ENCODE measurements around the gene DDIT3.

DNA sequence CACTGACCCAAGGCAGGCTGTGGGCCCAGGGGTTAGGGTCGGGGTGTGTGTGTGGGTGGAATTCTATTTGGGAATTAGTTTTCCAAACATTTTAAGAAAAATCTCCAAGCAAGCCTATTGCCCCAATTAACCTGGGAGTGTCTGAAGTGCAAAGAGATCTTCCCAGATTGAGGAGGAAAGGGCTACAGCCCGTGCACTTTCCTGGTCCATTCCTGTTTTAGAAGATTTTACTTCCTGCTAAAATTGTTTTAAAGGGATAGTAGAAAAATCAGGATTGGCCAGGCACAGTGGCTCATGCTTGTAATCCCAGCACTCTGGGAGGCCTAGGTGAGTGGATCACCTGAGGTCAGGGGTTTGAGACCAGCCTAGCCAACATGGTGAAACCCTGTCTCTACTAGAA is 21.4 kb upstream of the DDIT3 start:
- TF ChIP-seq, protein P1, sequence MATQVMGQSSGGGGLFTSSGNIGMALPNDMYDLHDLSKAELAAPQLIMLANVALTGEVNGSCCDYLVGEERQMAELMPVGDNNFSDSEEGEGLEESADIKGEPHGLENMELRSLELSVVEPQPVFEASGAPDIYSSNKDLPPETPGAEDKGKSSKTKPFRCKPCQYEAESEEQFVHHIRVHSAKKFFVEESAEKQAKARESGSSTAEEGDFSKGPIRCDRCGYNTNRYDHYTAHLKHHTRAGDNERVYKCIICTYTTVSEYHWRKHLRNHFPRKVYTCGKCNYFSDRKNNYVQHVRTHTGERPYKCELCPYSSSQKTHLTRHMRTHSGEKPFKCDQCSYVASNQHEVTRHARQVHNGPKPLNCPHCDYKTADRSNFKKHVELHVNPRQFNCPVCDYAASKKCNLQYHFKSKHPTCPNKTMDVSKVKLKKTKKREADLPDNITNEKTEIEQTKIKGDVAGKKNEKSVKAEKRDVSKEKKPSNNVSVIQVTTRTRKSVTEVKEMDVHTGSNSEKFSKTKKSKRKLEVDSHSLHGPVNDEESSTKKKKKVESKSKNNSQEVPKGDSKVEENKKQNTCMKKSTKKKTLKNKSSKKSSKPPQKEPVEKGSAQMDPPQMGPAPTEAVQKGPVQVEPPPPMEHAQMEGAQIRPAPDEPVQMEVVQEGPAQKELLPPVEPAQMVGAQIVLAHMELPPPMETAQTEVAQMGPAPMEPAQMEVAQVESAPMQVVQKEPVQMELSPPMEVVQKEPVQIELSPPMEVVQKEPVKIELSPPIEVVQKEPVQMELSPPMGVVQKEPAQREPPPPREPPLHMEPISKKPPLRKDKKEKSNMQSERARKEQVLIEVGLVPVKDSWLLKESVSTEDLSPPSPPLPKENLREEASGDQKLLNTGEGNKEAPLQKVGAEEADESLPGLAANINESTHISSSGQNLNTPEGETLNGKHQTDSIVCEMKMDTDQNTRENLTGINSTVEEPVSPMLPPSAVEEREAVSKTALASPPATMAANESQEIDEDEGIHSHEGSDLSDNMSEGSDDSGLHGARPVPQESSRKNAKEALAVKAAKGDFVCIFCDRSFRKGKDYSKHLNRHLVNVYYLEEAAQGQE (IDR thresholded peaks at IDR 0.05; ENCODE audit: insufficient read depth in 1 of 2, low read depth in 2 of 2, low read length in 2 of 2), result no peak
- no peak for TF ChIP-seq POLR2AphosphoS5 (IDR thresholded peaks at IDR 0.05; ENCODE audit: low read depth, low read length)
- no peak for TF ChIP-seq TAF1 (IDR thresholded peaks at IDR 0.05; ENCODE audit: borderline replicate concordance, insufficient read depth, low read length)

All from PFSK-1 (cell line).